ENCODE results near the gene PRDM5. TPM values are rescaled to one million over a fixed set of nuclear protein-coding genes. Genes with fewer than 3 reads are reported as not detected.

PRDM5 gene
- total and polyA plus RNA-seq, 2 donors (not counting 3 experiments of a cell fraction or from before 2014, with no cell fraction given): 2.2 to 8.1 TPM

- TF ChIP-seq MAX (IDR thresholded peaks at IDR 0.05; ENCODE audit: insufficient read depth, insufficient read length) (no peak), JUN (IDR thresholded peaks at IDR 0.05; ENCODE audit: borderline replicate concordance, insufficient read depth, insufficient read length, low read depth) (no peak), GATA2 (IDR thresholded peaks at IDR 0.05; ENCODE audit: insufficient read depth, insufficient read length, low read depth, low read length) (no peak), EZH2 (IDR thresholded peaks at IDR 0.05; ENCODE audit: borderline replicate concordance, low read depth, low read length, severe bottlenecking) (no peak), FOS (IDR thresholded peaks at IDR 0.05; ENCODE audit: borderline replicate concordance, insufficient read depth, low read length) (no peak), POLR2AphosphoS5 (IDR thresholded peaks at IDR 0.05; ENCODE audit: insufficient read depth, low read depth, low read length) (no peak), MYC (IDR thresholded peaks at IDR 0.05; ENCODE audit: low read depth, low read length) (no peak), CTCF (IDR thresholded peaks at IDR 0.05; ENCODE audit: extremely low read depth in 1 of 2, insufficient read depth in 1 of 2, low read depth in 1 of 2, low read length in 2 of 2) (no peak), POLR2A (IDR thresholded peaks at IDR 0.05; ENCODE audit: low read depth, low read length) (no peak)
- no peak overlapping the region for H3K4me2 ChIP-seq (ENCODE audit: insufficient read depth, low read length)
- dilution Hi-C loops (cut with MboI; ENCODE audit: extremely low pct_ligation_motif_present, low sequenced_read_pairs): no loop called here
- H3K27me3 ChIP-seq (ENCODE audit: control insufficient read depth in 2 of 2, insufficient read depth in 2 of 2, low read length in 2 of 2): no peaks in the 10 kb centered on the region
- no peaks in the 10 kb centered on the region for H3K9me3 ChIP-seq (replicated peaks; ENCODE audit: control insufficient read depth, insufficient read depth, low read length)
- H3K9ac ChIP-seq (replicated peaks; ENCODE audit: extremely low read depth, insufficient read depth, low read length): no peak overlapping the region
- H3K9me1 ChIP-seq (replicated peaks; ENCODE audit: control insufficient read depth, extremely low read depth, insufficient read depth, low read length): no peaks in the 10 kb centered on the region
- DNase-seq (ENCODE audit: low read depth, low spot score): no peak
- no peaks in the 10 kb centered on the region for H3K79me2 ChIP-seq (ENCODE audit: control insufficient read depth, insufficient read depth, low read length)
- ChIA-PET CTCF (no interaction called here), POLR2A (no interaction called here)
- no peak overlapping the region for H3K4me3 ChIP-seq (replicated peaks in 1 of 3; ENCODE audit: insufficient read depth in 1 of 3, low read depth in 1 of 3, low read length in 3 of 3)
- no peaks in the 10 kb centered on the region for H3K4me1 ChIP-seq (ENCODE audit: control insufficient read depth, extremely low read depth, insufficient read depth, low read length)
- no peaks in the 10 kb centered on the region for H3K36me3 ChIP-seq (ENCODE audit: control insufficient read depth in 2 of 2, extremely low read depth in 1 of 2, insufficient read depth in 2 of 2, low read length in 2 of 2)
- no TSS peak for BruUV-seq (replicated peaks)
- H4K20me1 ChIP-seq (replicated peaks; ENCODE audit: control insufficient read depth, extremely low read depth, insufficient read depth, low read length): no peaks in the 10 kb centered on the region
- intact Hi-C loops (cut with micrococcal nuclease): no loop called here
- H2AFZ ChIP-seq (ENCODE audit: low read depth, low read length): no peak overlapping the region
- FAIRE-seq: no peak
- no peak overlapping the region for H3K27ac ChIP-seq (ENCODE audit: insufficient read depth, low read depth, low read length)
Observed at GRCh38 chr4:120829113-120829831, 93.3 kb downstream of the PRDM5 start.

All from endothelial cell of umbilical vein (primary cell).